Suprapubic skin (tissue), 4 donors: ENCODE data around the gene TMEM178B. TPM values are rescaled to one million over a fixed set of nuclear protein-coding genes. Genes with fewer than 3 reads are reported as not detected.

ENCODE experiments used
- DNase-seq, 2 donors: peaks; one replicate each; pipeline ENCODE4 v3.0.0-alpha.2; 2019; ENCODE audit warnings: low spot score in 2 of 2
- H3K27ac ChIP-seq: fragments of 200-600 bp; sonication (generic); one replicate; pipeline ENCODE4 v1.5.1; 2019
- H3K27me3 ChIP-seq: fragments of 200-600 bp; sonication (generic); one replicate; pipeline ENCODE4 v1.5.1; 2019
- H3K36me3 ChIP-seq: fragments of 200-600 bp; sonication (generic); one replicate; pipeline ENCODE4 v1.5.1; 2019
- H3K4me1 ChIP-seq: fragments of 200-600 bp; sonication (generic); one replicate; pipeline ENCODE4 v1.5.1; 2019
- H3K4me3 ChIP-seq: fragments of 200-600 bp; sonication (generic); one replicate; pipeline ENCODE4 v1.5.1; 2019; ENCODE audit warnings: mild to moderate bottlenecking
- H3K9me3 ChIP-seq: fragments of 200-600 bp; sonication (generic); one replicate; pipeline ENCODE4 v1.5.1; 2019
- EP300 ChIP-seq: sonication (generic); formaldehyde crosslinking; IDR thresholded peaks from one replicate; pipeline ENCODE4 v1.6.1; 2017; ENCODE audit warnings: antibody characterized with exemption
- POLR2A ChIP-seq, 2 donors: fragments of 450-650 bp; IDR thresholded peaks; one replicate each; pipeline ENCODE4 v1.6.1; 2017; ENCODE audit warnings: antibody characterized with exemption in 2 of 2, mild to moderate bottlenecking in 2 of 2, moderate library complexity in 2 of 2
- POLR2AphosphoS5 ChIP-seq, 3 donors: sonication (generic); formaldehyde crosslinking; IDR thresholded peaks; one replicate each; pipeline ENCODE4 v1.6.1; 2017; ENCODE audit warnings: antibody characterized with exemption in 3 of 3
- WGBS: methylation state at CpG from one replicate; pipeline ENCODE4 v1.1.5; 2018; 5-methylcytosine and 5-hydroxymethylcytosine counted together
- total RNA-seq, 4 donors: library from RNA; depleted of rRNA; stranded (reverse); fragments of >200 nt; gene quantifications; one replicate each; pipeline ENCODE4 v1.1.0, GENCODE V29; 2016
- TF ChIP-seq, protein P1 (sequence below), 2 donors: fragments of 200-600 bp in 1 of 2; fragments of 450-650 bp in 1 of 2; sonication (generic) in 1 of 2; IDR thresholded peaks; one replicate each; pipeline ENCODE4 v1.5.1; 2016 to 2019; ENCODE audit warnings: antibody characterized with exemption in 2 of 2, mild to moderate bottlenecking in 1 of 2, moderate library complexity in 1 of 2

TMEM178B gene
- total RNA-seq, 4 donors from 2014 or later, result 0.34 to 1.6 (median 0.72) TPM

DNA sequence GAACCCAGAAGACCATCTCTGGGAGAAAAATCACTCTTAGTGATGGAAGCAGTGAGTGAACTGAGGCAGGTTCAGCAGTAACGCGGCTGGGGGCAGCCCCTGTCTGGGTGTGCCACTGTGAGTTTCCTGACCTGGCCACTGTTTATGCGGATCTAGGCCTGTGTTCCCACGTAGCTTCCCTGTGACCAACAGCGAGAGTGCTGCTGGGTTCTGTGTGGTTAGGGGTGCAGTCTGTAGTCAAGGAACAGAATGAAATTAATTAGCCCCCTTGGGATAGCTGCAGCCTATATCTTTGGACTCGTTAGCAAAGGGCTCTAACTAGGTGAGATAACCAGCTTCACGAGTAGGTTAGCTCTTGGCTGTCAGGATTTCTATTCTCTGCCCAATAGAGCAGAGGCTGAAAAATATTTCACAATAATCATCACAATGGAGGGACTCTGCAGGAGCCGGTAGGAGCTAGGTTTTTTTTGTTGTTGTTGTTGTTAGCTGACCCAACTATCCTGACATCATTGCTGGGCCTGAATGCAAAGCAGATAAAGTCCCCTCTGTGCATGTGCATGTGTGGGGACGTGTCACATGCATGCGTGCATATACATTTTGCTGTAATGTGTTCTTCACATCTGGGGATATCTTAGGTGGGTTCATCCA is 164.9 kb downstream of the TMEM178B start:
- H3K9me3 ChIP-seq, result no peaks in the 10 kb centered on the region
- no peak overlapping the region for H3K4me3 ChIP-seq
- H3K27ac ChIP-seq, result no peak overlapping the region
- H3K4me1 ChIP-seq, result no peaks in the 10 kb centered on the region
- no peak for DNase-seq
- H3K36me3 ChIP-seq, result no peaks in the 10 kb centered on the region
- TF ChIP-seq POLR2A (IDR thresholded peaks at IDR 0.05), result no peak
- no peak for TF ChIP-seq POLR2AphosphoS5 (IDR thresholded peaks at IDR 0.05)
- TF ChIP-seq, protein P1, sequence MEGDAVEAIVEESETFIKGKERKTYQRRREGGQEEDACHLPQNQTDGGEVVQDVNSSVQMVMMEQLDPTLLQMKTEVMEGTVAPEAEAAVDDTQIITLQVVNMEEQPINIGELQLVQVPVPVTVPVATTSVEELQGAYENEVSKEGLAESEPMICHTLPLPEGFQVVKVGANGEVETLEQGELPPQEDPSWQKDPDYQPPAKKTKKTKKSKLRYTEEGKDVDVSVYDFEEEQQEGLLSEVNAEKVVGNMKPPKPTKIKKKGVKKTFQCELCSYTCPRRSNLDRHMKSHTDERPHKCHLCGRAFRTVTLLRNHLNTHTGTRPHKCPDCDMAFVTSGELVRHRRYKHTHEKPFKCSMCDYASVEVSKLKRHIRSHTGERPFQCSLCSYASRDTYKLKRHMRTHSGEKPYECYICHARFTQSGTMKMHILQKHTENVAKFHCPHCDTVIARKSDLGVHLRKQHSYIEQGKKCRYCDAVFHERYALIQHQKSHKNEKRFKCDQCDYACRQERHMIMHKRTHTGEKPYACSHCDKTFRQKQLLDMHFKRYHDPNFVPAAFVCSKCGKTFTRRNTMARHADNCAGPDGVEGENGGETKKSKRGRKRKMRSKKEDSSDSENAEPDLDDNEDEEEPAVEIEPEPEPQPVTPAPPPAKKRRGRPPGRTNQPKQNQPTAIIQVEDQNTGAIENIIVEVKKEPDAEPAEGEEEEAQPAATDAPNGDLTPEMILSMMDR (IDR thresholded peaks at IDR 0.05), result no peak
- TF ChIP-seq EP300, result no peak
- no peaks in the 10 kb centered on the region for H3K27me3 ChIP-seq
- 63% methylated on average over 10 of the region's 10 CpGs for WGBS

DNA sequence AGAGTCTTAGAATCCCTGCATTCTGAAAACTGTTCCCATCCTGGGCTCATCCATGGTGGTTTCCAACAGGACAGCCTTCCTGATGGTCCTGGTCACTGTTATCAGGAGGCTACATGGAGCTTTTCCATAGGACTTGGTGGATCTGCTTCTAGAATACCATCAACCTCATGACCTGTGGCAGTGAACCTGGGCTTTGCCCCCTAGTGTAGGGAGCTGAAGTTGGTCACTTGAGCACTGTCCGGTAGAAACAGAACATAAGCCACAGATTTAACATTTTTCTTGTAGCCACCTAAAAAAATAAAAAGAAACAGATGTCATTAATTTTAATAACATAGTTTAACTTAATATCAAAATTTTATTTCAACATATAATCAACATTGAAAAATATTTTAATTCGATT is 165.8 kb downstream of the TMEM178B start:
- no peak for TF ChIP-seq POLR2A (IDR thresholded peaks at IDR 0.05)
- TF ChIP-seq POLR2AphosphoS5 (IDR thresholded peaks at IDR 0.05), result no peak
- TF ChIP-seq, protein P1 (IDR thresholded peaks at IDR 0.05), result no peak
- TF ChIP-seq EP300, result no peak
- Histone ChIP-seq H3K27me3 (no peaks in the 10 kb centered on the region), H3K4me1 (no peaks in the 10 kb centered on the region), H3K4me3 (no peak overlapping the region), H3K36me3 (no peaks in the 10 kb centered on the region), H3K27ac (no peak overlapping the region), H3K9me3 (no peaks in the 10 kb centered on the region)
- 91% methylated on average over 2 of the region's 2 CpGs for WGBS
- DNase-seq, result no peak

DNA sequence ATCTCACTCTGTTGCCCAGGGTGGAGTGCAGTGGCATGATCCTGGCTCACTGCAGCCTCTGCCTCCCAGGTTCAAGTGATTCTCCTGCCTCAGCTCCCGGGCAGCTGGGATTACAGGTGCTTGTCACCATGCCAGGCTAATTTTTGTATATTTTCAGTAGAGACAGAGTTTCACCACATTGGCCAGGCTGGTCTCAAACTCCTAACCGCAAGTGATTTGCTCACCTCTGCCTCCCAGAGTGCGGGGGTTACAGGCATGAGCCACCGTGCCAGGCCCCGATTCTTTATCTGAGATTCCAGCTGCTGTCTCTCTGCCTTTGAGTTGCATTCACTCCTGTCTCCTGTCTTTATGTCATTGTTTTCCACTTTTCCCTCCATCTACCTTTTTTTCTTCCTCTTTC is 168.7 kb downstream of the TMEM178B start:
- Histone ChIP-seq H3K36me3 (no peaks in the 10 kb centered on the region), H3K4me3 (no peak overlapping the region), H3K27me3 (no peaks in the 10 kb centered on the region), H3K27ac (no peak overlapping the region), H3K9me3 (no peaks in the 10 kb centered on the region), H3K4me1 (no peaks in the 10 kb centered on the region)
- DNase-seq, result no peak
- WGBS, result 79% methylated on average over 5 of the region's 5 CpGs
- TF ChIP-seq EP300 (no peak), POLR2AphosphoS5 (IDR thresholded peaks at IDR 0.05) (no peak), POLR2A (IDR thresholded peaks at IDR 0.05) (no peak)
- TF ChIP-seq, protein P1 (IDR thresholded peaks at IDR 0.05), result no peak

DNA sequence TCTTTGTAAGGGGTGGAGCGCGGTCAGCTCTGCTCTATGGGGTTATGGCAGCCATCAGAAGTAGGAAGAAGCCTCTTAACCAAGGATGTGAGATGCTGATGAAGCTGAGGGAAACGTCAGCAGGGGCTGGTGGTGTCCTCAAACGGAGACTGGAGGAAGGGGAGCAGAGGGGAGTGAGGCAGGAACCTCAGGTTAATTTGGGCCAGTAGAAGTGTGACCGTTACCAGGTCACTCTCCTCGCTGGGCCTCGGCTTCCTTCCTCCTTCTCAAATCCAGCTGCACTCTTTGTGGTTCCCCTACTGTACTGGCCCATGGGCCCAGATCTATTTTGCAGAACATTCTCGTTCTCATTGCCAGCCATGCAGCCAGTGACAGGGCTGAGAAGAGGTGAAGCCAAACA is 169.5 kb downstream of the TMEM178B start:
- no peaks in the 10 kb centered on the region for H3K27me3 ChIP-seq
- H3K27ac ChIP-seq, result no peak overlapping the region
- H3K36me3 ChIP-seq, result no peaks in the 10 kb centered on the region
- no peaks in the 10 kb centered on the region for H3K4me1 ChIP-seq
- WGBS, result 75% methylated on average over 8 of the region's 8 CpGs
- no peak for TF ChIP-seq POLR2AphosphoS5 (IDR thresholded peaks at IDR 0.05)
- TF ChIP-seq, protein P1 (IDR thresholded peaks at IDR 0.05), result no peak
- DNase-seq, result no peak
- H3K9me3 ChIP-seq, result no peaks in the 10 kb centered on the region
- H3K4me3 ChIP-seq, result no peak overlapping the region

DNA sequence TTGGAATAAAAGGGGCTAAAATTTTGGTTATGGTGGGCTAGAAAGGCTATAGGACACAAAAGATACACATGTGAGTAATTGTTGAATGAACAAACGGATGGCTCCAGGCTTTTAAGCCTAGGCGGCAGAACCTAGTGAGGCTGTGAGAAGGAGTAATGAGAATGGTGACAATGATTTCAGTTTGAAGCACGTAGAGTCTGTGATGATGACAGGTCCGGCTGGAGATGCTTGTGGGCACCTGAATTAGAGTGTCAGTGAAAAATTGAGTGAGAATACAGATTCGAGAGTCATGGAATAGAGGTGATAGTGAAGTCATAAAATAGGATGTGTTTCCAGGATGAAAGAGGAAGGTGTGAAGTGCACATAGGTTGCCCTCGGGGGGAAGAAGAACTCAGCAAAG is 170.6 kb downstream of the TMEM178B start:
- 83% methylated on average over 6 of the region's 6 CpGs for WGBS
- Histone ChIP-seq H3K27ac (no peak overlapping the region), H3K36me3 (no peaks in the 10 kb centered on the region), H3K4me1 (no peaks in the 10 kb centered on the region), H3K27me3 (no peaks in the 10 kb centered on the region), H3K4me3 (no peak overlapping the region), H3K9me3 (no peaks in the 10 kb centered on the region)
- no peak for DNase-seq
- TF ChIP-seq EP300 (no peak), POLR2AphosphoS5 (IDR thresholded peaks at IDR 0.05) (no peak), POLR2A (IDR thresholded peaks at IDR 0.05) (no peak)
- TF ChIP-seq, protein P1 (IDR thresholded peaks at IDR 0.05), result no peak
